Panc1 (cell line): ENCODE data around the gene ZNF674.
"Not testable (repeated sequence)": the region's sequence is repeated elsewhere in the genome, so short reads cannot be mapped to it uniquely, and the experiment has no call there.

Experiments used
- POLR2AphosphoS5 ChIP-seq: IDR thresholded peaks from 2 replicates; pipeline ENCODE4 v1.6.1; 2012; ENCODE audit warnings: mild to moderate bottlenecking, low read depth, low read length, moderate library complexity
- SIN3A ChIP-seq: IDR thresholded peaks from 2 replicates; pipeline ENCODE4 v1.6.1; 2012; ENCODE audit warnings: low read depth, mild to moderate bottlenecking, low read length, moderate library complexity, borderline replicate concordance; ENCODE audit not compliant: insufficient read depth
- TF ChIP-seq, protein P1 (sequence below): fragments of 450-650 bp; IDR thresholded peaks from 2 replicates; pipeline ENCODE4 v1.5.1; 2017; ENCODE audit warnings: mild to moderate bottlenecking

- TF ChIP-seq, protein P1, sequence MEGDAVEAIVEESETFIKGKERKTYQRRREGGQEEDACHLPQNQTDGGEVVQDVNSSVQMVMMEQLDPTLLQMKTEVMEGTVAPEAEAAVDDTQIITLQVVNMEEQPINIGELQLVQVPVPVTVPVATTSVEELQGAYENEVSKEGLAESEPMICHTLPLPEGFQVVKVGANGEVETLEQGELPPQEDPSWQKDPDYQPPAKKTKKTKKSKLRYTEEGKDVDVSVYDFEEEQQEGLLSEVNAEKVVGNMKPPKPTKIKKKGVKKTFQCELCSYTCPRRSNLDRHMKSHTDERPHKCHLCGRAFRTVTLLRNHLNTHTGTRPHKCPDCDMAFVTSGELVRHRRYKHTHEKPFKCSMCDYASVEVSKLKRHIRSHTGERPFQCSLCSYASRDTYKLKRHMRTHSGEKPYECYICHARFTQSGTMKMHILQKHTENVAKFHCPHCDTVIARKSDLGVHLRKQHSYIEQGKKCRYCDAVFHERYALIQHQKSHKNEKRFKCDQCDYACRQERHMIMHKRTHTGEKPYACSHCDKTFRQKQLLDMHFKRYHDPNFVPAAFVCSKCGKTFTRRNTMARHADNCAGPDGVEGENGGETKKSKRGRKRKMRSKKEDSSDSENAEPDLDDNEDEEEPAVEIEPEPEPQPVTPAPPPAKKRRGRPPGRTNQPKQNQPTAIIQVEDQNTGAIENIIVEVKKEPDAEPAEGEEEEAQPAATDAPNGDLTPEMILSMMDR, result not testable (repeated sequence)
- not testable (repeated sequence) for TF ChIP-seq SIN3A, POLR2AphosphoS5
Measured at GRCh38 chrX:46528640-46529039, 16.6 kb downstream of the ZNF674 start.
